Stimulated activated CD8-positive, alpha-beta memory T cell treated with anti-CD3 and anti-CD28 coated beads, Interleukin-7, amount 100 ng/mL, for 48 hours (primary cell): Measurements from ENCODE around the gene SLK.

Experiments
- DNase-seq, 2 donors: peaks; one replicate each; pipeline ENCODE4 v3.0.0-alpha.2; 2020; ENCODE audit warnings: low read depth in 1 of 2; ENCODE audit errors: extremely low read depth in 1 of 2

SLK gene

GRCh38 chr10:103966671-103967447 lies at the start of gene SLK:
Gene SLK, plus strand, starts transcription at chr10:103967140. Its CDS starts 606 bp downstream, at chr10:103967746.
- DNase-seq, result peak; percentile 66 to 71

- DNase-seq, result peak in 1 of 2 donors; percentile 16
These were observed 49.5 kb upstream of the SLK start for GRCh38 chr10:103917302-103918052.

- DNase-seq, result peak; percentile 95 to 97
These were observed 48.7 kb upstream of the SLK start, which contains the start of gene STN1 for GRCh38 chr10:103918053-103918846. Gene STN1, minus strand, starts transcription at chr10:103918184. Its CDS starts 590 bp downstream, at chr10:103917594.

GRCh38 chr10:103919648-103920025 lies 47.3 kb upstream of the SLK start:
- no peak for DNase-seq

GRCh38 chr10:103921248-103921647 lies 45.7 kb upstream of the SLK start:
- no peak for DNase-seq

- DNase-seq, result no peak
These were observed 45.2 kb upstream of the SLK start for GRCh38 chr10:103921750-103922195.

- DNase-seq, result no peak
These were observed 44.3 kb upstream of the SLK start for GRCh38 chr10:103922659-103923058.

- no peak for DNase-seq
These were observed 43.4 kb upstream of the SLK start for GRCh38 chr10:103923502-103923901.

- no peak for DNase-seq
These were observed 41.3 kb upstream of the SLK start for GRCh38 chr10:103925591-103925990.

- DNase-seq, result no peak
These were observed 40.1 kb upstream of the SLK start for GRCh38 chr10:103926722-103927319.

- DNase-seq, result no peak
These were observed 38.2 kb upstream of the SLK start for GRCh38 chr10:103928784-103929183.

GRCh38 chr10:103929381-103929921 lies 37.5 kb upstream of the SLK start:
- DNase-seq, result no peak

GRCh38 chr10:103930449-103930848 lies 36.5 kb upstream of the SLK start:
- no peak for DNase-seq

GRCh38 chr10:103930881-103931280 lies 36.1 kb upstream of the SLK start:
- DNase-seq, result no peak

GRCh38 chr10:103931603-103932002 lies 35.3 kb upstream of the SLK start:
- DNase-seq, result no peak

- no peak for DNase-seq
These were observed 34.7 kb upstream of the SLK start for GRCh38 chr10:103932271-103932670.

- no peak for DNase-seq
These were observed 34.0 kb upstream of the SLK start for GRCh38 chr10:103932971-103933370.

- DNase-seq, result no peak
These were observed 33.3 kb upstream of the SLK start for GRCh38 chr10:103933557-103934121.

GRCh38 chr10:103934308-103934707 lies 32.6 kb upstream of the SLK start:
- DNase-seq, result no peak

- DNase-seq, result no peak
These were observed 30.9 kb upstream of the SLK start for GRCh38 chr10:103936022-103936421.
